Measurements from ENCODE around the gene TLR6.

TLR6 gene

DNA sequence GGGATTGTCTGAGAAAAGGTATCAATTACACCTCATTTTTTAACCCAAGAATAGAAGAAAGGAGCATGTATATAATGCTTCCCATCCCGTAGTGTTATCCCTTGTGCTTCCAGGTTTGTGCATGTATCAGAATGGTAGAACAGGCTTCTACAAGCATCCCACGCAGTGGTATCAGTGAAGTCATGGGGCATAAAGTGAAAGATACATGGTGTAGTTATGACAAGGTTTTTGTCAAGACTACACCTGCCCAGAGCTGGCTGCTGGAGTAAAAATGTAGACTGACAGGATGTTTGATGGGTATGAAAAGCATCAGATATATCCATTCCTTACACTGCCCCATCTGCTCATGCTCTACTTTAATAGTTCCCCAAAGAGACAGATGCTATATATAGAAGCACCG, 61.5 kb downstream of the TLR6 start:
- Histone ChIP-seq H3K4me3 (ENCODE audit: insufficient read length, low read depth) (no peak overlapping the region), H3K36me3 (ENCODE audit: insufficient read depth, insufficient read length, low read length) (no peaks in the 10 kb centered on the region), H3K27me3 (ENCODE audit: insufficient read depth, insufficient read length) (no peaks in the 10 kb centered on the region), H3K9ac (ENCODE audit: insufficient read length, low read depth) (no peak overlapping the region), H3K4me1 (ENCODE audit: insufficient read depth, insufficient read length) (no peaks in the 10 kb centered on the region), H3K9me3 (ENCODE audit: insufficient read depth, low read length) (no peaks in the 10 kb centered on the region)
- DNase-seq (ENCODE audit: low read depth, low spot score), result no peak
- TF ChIP-seq ZNF274 (IDR thresholded peaks at IDR 0.05; ENCODE audit: low read depth, low read length), result no peak
- TF ChIP-seq YY1 (IDR thresholded peaks at IDR 0.05; ENCODE audit: insufficient read depth, insufficient read length), result no peak
- TF ChIP-seq SUZ12 (IDR thresholded peaks at IDR 0.05; ENCODE audit: extremely low read depth, insufficient read depth, insufficient read length), result no peak

DNA sequence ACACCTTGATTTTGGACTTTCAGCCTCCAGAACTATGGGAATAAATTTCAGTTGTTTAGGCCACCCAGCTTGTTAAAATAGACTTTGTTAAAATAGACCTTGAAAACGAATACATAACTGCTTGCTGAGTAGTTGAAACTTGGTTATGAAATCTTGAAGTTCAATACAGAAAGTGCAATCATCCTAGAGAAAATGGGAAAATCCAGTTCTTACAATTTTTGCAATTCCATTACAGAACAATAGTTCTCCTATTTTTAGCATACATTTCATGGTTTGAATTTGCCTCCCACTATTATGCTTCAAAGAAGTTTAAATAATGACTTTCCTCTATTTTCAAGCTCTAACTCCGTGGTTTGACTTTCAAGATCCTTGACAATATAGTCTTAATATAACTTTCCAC, 62.6 kb downstream of the TLR6 start:
- H3K4me3 ChIP-seq (ENCODE audit: insufficient read length, low read depth), result no peak overlapping the region
- no peak overlapping the region for H3K9ac ChIP-seq (ENCODE audit: insufficient read length, low read depth)
- no peaks in the 10 kb centered on the region for H3K27me3 ChIP-seq (ENCODE audit: insufficient read depth, insufficient read length)
- no peak for TF ChIP-seq SUZ12 (IDR thresholded peaks at IDR 0.05; ENCODE audit: extremely low read depth, insufficient read depth, insufficient read length)
- TF ChIP-seq YY1 (IDR thresholded peaks at IDR 0.05; ENCODE audit: insufficient read depth, insufficient read length), result no peak
- TF ChIP-seq ZNF274 (IDR thresholded peaks at IDR 0.05; ENCODE audit: low read depth, low read length), result no peak
- H3K4me1 ChIP-seq (ENCODE audit: insufficient read depth, insufficient read length), result no peaks in the 10 kb centered on the region
- no peaks in the 10 kb centered on the region for H3K36me3 ChIP-seq (ENCODE audit: insufficient read depth, insufficient read length, low read length)
- no peaks in the 10 kb centered on the region for H3K9me3 ChIP-seq (ENCODE audit: insufficient read depth, low read length)
- no peak for DNase-seq (ENCODE audit: low read depth, low spot score)

GRCh38 chr4:38791010-38791409, 65.6 kb downstream of the TLR6 start:
- Histone ChIP-seq H3K27me3 (ENCODE audit: insufficient read depth, insufficient read length) (no peaks in the 10 kb centered on the region), H3K9ac (ENCODE audit: insufficient read length, low read depth) (no peak overlapping the region), H3K4me3 (ENCODE audit: insufficient read length, low read depth) (no peak overlapping the region), H3K9me3 (ENCODE audit: insufficient read depth, low read length) (no peaks in the 10 kb centered on the region), H3K4me1 (ENCODE audit: insufficient read depth, insufficient read length) (no peaks in the 10 kb centered on the region), H3K36me3 (ENCODE audit: insufficient read depth, insufficient read length, low read length) (no peaks in the 10 kb centered on the region)
- no peak for DNase-seq (ENCODE audit: low read depth, low spot score)
- TF ChIP-seq YY1 (IDR thresholded peaks at IDR 0.05; ENCODE audit: insufficient read depth, insufficient read length) (no peak), ZNF274 (IDR thresholded peaks at IDR 0.05; ENCODE audit: low read depth, low read length) (no peak), SUZ12 (IDR thresholded peaks at IDR 0.05; ENCODE audit: extremely low read depth, insufficient read depth, insufficient read length) (no peak)

- H3K27me3 ChIP-seq (ENCODE audit: insufficient read depth, insufficient read length), result no peaks in the 10 kb centered on the region
- H3K9ac ChIP-seq (ENCODE audit: insufficient read length, low read depth), result no peak overlapping the region
- H3K36me3 ChIP-seq (ENCODE audit: insufficient read depth, insufficient read length, low read length), result no peaks in the 10 kb centered on the region
- no peaks in the 10 kb centered on the region for H3K4me1 ChIP-seq (ENCODE audit: insufficient read depth, insufficient read length)
- TF ChIP-seq ZNF274 (IDR thresholded peaks at IDR 0.05; ENCODE audit: low read depth, low read length) (no peak), SUZ12 (IDR thresholded peaks at IDR 0.05; ENCODE audit: extremely low read depth, insufficient read depth, insufficient read length) (no peak), YY1 (IDR thresholded peaks at IDR 0.05; ENCODE audit: insufficient read depth, insufficient read length) (no peak)
- no peak overlapping the region for H3K4me3 ChIP-seq (ENCODE audit: insufficient read length, low read depth)
- H3K9me3 ChIP-seq (ENCODE audit: insufficient read depth, low read length), result no peaks in the 10 kb centered on the region
- no peak for DNase-seq (ENCODE audit: low read depth, low spot score)
These were observed 68.3 kb downstream of the TLR6 start for GRCh38 chr4:38788317-38788716.

GRCh38 chr4:38787693-38788092, 68.9 kb downstream of the TLR6 start:
- H3K27me3 ChIP-seq (ENCODE audit: insufficient read depth, insufficient read length), result no peaks in the 10 kb centered on the region
- H3K4me3 ChIP-seq (ENCODE audit: insufficient read length, low read depth), result no peak overlapping the region
- H3K36me3 ChIP-seq (ENCODE audit: insufficient read depth, insufficient read length, low read length), result no peaks in the 10 kb centered on the region
- no peak overlapping the region for H3K9ac ChIP-seq (ENCODE audit: insufficient read length, low read depth)
- no peaks in the 10 kb centered on the region for H3K4me1 ChIP-seq (ENCODE audit: insufficient read depth, insufficient read length)
- H3K9me3 ChIP-seq (ENCODE audit: insufficient read depth, low read length), result no peaks in the 10 kb centered on the region
- TF ChIP-seq SUZ12 (IDR thresholded peaks at IDR 0.05; ENCODE audit: extremely low read depth, insufficient read depth, insufficient read length) (no peak), YY1 (IDR thresholded peaks at IDR 0.05; ENCODE audit: insufficient read depth, insufficient read length) (no peak), ZNF274 (IDR thresholded peaks at IDR 0.05; ENCODE audit: low read depth, low read length) (no peak)
- no peak for DNase-seq (ENCODE audit: low read depth, low spot score)

- Histone ChIP-seq H3K27me3 (ENCODE audit: insufficient read depth, insufficient read length) (no peaks in the 10 kb centered on the region), H3K4me1 (ENCODE audit: insufficient read depth, insufficient read length) (no peaks in the 10 kb centered on the region), H3K9ac (ENCODE audit: insufficient read length, low read depth) (no peak overlapping the region), H3K4me3 (ENCODE audit: insufficient read length, low read depth) (no peak overlapping the region), H3K36me3 (ENCODE audit: insufficient read depth, insufficient read length, low read length) (no peaks in the 10 kb centered on the region), H3K9me3 (ENCODE audit: insufficient read depth, low read length) (no peaks in the 10 kb centered on the region)
- TF ChIP-seq ZNF274 (IDR thresholded peaks at IDR 0.05; ENCODE audit: low read depth, low read length), result no peak
- no peak for TF ChIP-seq SUZ12 (IDR thresholded peaks at IDR 0.05; ENCODE audit: extremely low read depth, insufficient read depth, insufficient read length)
- no peak for TF ChIP-seq YY1 (IDR thresholded peaks at IDR 0.05; ENCODE audit: insufficient read depth, insufficient read length)
- no peak for DNase-seq (ENCODE audit: low read depth, low spot score)
These were observed 70.7 kb downstream of the TLR6 start for GRCh38 chr4:38785901-38786402.

- TF ChIP-seq YY1 (IDR thresholded peaks at IDR 0.05; ENCODE audit: insufficient read depth, insufficient read length) (no peak), ZNF274 (IDR thresholded peaks at IDR 0.05; ENCODE audit: low read depth, low read length) (no peak), SUZ12 (IDR thresholded peaks at IDR 0.05; ENCODE audit: extremely low read depth, insufficient read depth, insufficient read length) (no peak)
- no peaks in the 10 kb centered on the region for H3K27me3 ChIP-seq (ENCODE audit: insufficient read depth, insufficient read length)
- no peak for DNase-seq (ENCODE audit: low read depth, low spot score)
- no peaks in the 10 kb centered on the region for H3K4me1 ChIP-seq (ENCODE audit: insufficient read depth, insufficient read length)
- no peaks in the 10 kb centered on the region for H3K36me3 ChIP-seq (ENCODE audit: insufficient read depth, insufficient read length, low read length)
- no peak overlapping the region for H3K9ac ChIP-seq (ENCODE audit: insufficient read length, low read depth)
- H3K9me3 ChIP-seq (ENCODE audit: insufficient read depth, low read length), result no peaks in the 10 kb centered on the region
- H3K4me3 ChIP-seq (ENCODE audit: insufficient read length, low read depth), result no peak overlapping the region
These were observed 71.4 kb downstream of the TLR6 start for GRCh38 chr4:38785041-38785790.
